Natural killer cell treated with Interleukin-12 subunit alpha and Interleukin-12 subunit beta and Interleukin-15 and Interleukin-18, amount 100 ng/mL, for 72 hours (primary cell): ENCODE results near the gene ANXA11. TPM values are rescaled to one million over a fixed set of nuclear protein-coding genes. Genes with fewer than 3 reads are reported as not detected.
A peak's percentile ranks its signal among the peaks of the same experiment; 100 is the strongest.
"Not testable (repeated sequence)": the region's sequence is repeated elsewhere in the genome, so short reads cannot be mapped to it uniquely, and the experiment has no call there.

ENCODE experiments used
- ATAC-seq, 2 donors: fragments of 150-1000 bp; cut with Tn5 transposase in 1 of 2; sonication (Bioruptor Pico), chemical (Tn5 transposase) in 1 of 2; 2 replicates each; pipeline ENCODE4 v1.10.0; 2021
- DNase-seq: peaks from one replicate; pipeline ENCODE4 v3.0.0; 2022; ENCODE audit warnings: low spot score
- H3K27ac Mint-ChIP-seq, 2 donors: 1 replicate in 1 of 2; 2 replicates in 1 of 2; pipeline ENCODE4 v1.8.0; 2022; ENCODE audit warnings: mixed read lengths in 2 of 2, mild to moderate bottlenecking in 1 of 2, moderate library complexity in 1 of 2
- H3K27me3 Mint-ChIP-seq, 2 donors: 1 replicate in 1 of 2; 2 replicates in 1 of 2; pipeline ENCODE4 v1.8.0; 2022; ENCODE audit warnings: mixed read lengths in 2 of 2
- H3K36me3 Mint-ChIP-seq: one replicate; pipeline ENCODE4 v1.8.0; 2022; ENCODE audit warnings: mixed read lengths
- H3K4me1 Mint-ChIP-seq, 2 donors: 1 replicate in 1 of 2; 2 replicates in 1 of 2; pipeline ENCODE4 v1.8.0; 2022; ENCODE audit warnings: low read depth in 2 of 2, mixed read lengths in 2 of 2, mild to moderate bottlenecking in 1 of 2
- H3K4me3 Mint-ChIP-seq: one replicate; pipeline ENCODE4 v1.8.0; 2022; ENCODE audit warnings: mixed read lengths
- H3K9me3 Mint-ChIP-seq: 2 replicates; pipeline ENCODE4 v1.8.0; 2022; ENCODE audit warnings: mixed read lengths
- total RNA-seq, 2 donors: library from RNA; stranded (reverse); gene quantifications; one replicate each; pipeline ENCODE4 v1.2.3, GENCODE V29; 2022

ANXA11 gene
- total RNA-seq, 2 donors from 2014 or later, result 134 to 166 TPM

GRCh38 chr10:80233871-80234270 lies 28.5 kb upstream of the ANXA11 start:
- not testable (repeated sequence) for H3K27ac Mint-ChIP-seq, H3K27me3 Mint-ChIP-seq, ATAC-seq

GRCh38 chr10:80226723-80227122 lies 21.4 kb upstream of the ANXA11 start:
- H3K36me3 Mint-ChIP-seq, H3K9me3 Mint-ChIP-seq, H3K27me3 Mint-ChIP-seq, DNase-seq, ATAC-seq, H3K4me3 Mint-ChIP-seq, H3K4me1 Mint-ChIP-seq, H3K27ac Mint-ChIP-seq: not testable (repeated sequence)

More at GRCh38 chr10:80233871-80234270, 28.5 kb upstream of the ANXA11 start:
- not testable (repeated sequence) for DNase-seq, H3K4me3 Mint-ChIP-seq, H3K36me3 Mint-ChIP-seq, H3K9me3 Mint-ChIP-seq, H3K4me1 Mint-ChIP-seq

- not testable (repeated sequence) for H3K9me3 Mint-ChIP-seq, ATAC-seq, H3K27me3 Mint-ChIP-seq, H3K36me3 Mint-ChIP-seq, H3K27ac Mint-ChIP-seq, H3K4me1 Mint-ChIP-seq, DNase-seq, H3K4me3 Mint-ChIP-seq
Measured at GRCh38 chr10:80223031-80223419, 17.7 kb upstream of the ANXA11 start.

GRCh38 chr10:80218878-80219277 lies 13.5 kb upstream of the ANXA11 start:
- not testable (repeated sequence) for H3K9me3 Mint-ChIP-seq, H3K27me3 Mint-ChIP-seq, H3K4me3 Mint-ChIP-seq, H3K4me1 Mint-ChIP-seq, H3K36me3 Mint-ChIP-seq, DNase-seq, H3K27ac Mint-ChIP-seq
- ATAC-seq, result peak; percentile 32 to 76

- not testable (repeated sequence) for H3K27ac Mint-ChIP-seq, H3K4me3 Mint-ChIP-seq, H3K9me3 Mint-ChIP-seq, ATAC-seq, H3K4me1 Mint-ChIP-seq, H3K36me3 Mint-ChIP-seq, H3K27me3 Mint-ChIP-seq, DNase-seq
Measured at GRCh38 chr10:80214368-80214982, 9.1 kb upstream of the ANXA11 start.

GRCh38 chr10:80212535-80213115 lies 7.3 kb upstream of the ANXA11 start:
- not testable (repeated sequence) for H3K4me3 Mint-ChIP-seq, H3K9me3 Mint-ChIP-seq, H3K27ac Mint-ChIP-seq

GRCh38 chr10:80211786-80212185 lies 6.4 kb upstream of the ANXA11 start:
- ATAC-seq, result no peak
- Mint-ChIP-seq H3K4me1 (peaks cover 2 to 9% of the 10 kb centered on the region in 2 donors), H3K27ac (no peak overlapping the region), H3K27me3 (peaks cover 6 to 8% of the 10 kb centered on the region in 2 donors), H3K4me3 (no peak overlapping the region), H3K9me3 (no peaks in the 10 kb centered on the region), H3K36me3 (no peaks in the 10 kb centered on the region)
- DNase-seq, result no peak

More at GRCh38 chr10:80212535-80213115, 7.3 kb upstream of the ANXA11 start:
- not testable (repeated sequence) for H3K4me1 Mint-ChIP-seq, DNase-seq, H3K36me3 Mint-ChIP-seq, H3K27me3 Mint-ChIP-seq, ATAC-seq

GRCh38 chr10:80210259-80210658 lies 4.9 kb upstream of the ANXA11 start:
- ATAC-seq (no peak), DNase-seq (no peak)
- Mint-ChIP-seq H3K27ac (no peak overlapping the region), H3K4me3 (no peak overlapping the region), H3K9me3 (no peaks in the 10 kb centered on the region), H3K27me3 (peaks cover 6 to 8% of the 10 kb centered on the region in 2 donors), H3K4me1 (peaks cover 9 to 16% of the 10 kb centered on the region in 2 donors), H3K36me3 (no peaks in the 10 kb centered on the region)

- no peak for DNase-seq
- H3K36me3 Mint-ChIP-seq, result no peaks in the 10 kb centered on the region
Measured at GRCh38 chr10:80207768-80208370, 2.5 kb upstream of the ANXA11 start.

GRCh38 chr10:80206277-80206655 lies 929 bp upstream of the ANXA11 start:
- Mint-ChIP-seq H3K4me3 (peak overlapping the region; percentile 88), H3K27ac (peak overlapping the region; percentile 96 to 97), H3K9me3 (no peaks in the 10 kb centered on the region), H3K4me1 (peaks cover 39 to 40% of the 10 kb centered on the region in 2 donors), H3K36me3 (no peaks in the 10 kb centered on the region), H3K27me3 (peaks cover 0 to 2% of the 10 kb centered on the region in 2 donors)
- DNase-seq (no peak), ATAC-seq (no peak)

More at GRCh38 chr10:80207768-80208370, 2.5 kb upstream of the ANXA11 start:
- peaks cover 24 to 25% of the 10 kb centered on the region in 2 donors for H3K4me1 Mint-ChIP-seq
- ATAC-seq, result no peak
- H3K27me3 Mint-ChIP-seq, result peaks cover 2 to 6% of the 10 kb centered on the region in 2 donors
- no peak overlapping the region for H3K4me3 Mint-ChIP-seq
- no peak overlapping the region for H3K27ac Mint-ChIP-seq
- H3K9me3 Mint-ChIP-seq, result no peaks in the 10 kb centered on the region

- DNase-seq (no peak), ATAC-seq (peak; percentile 73 to 74)
- Mint-ChIP-seq H3K36me3 (no peaks in the 10 kb centered on the region), H3K9me3 (no peaks in the 10 kb centered on the region), H3K4me1 (peaks cover 44 to 46% of the 10 kb centered on the region in 2 donors), H3K27me3 (no peaks in the 10 kb centered on the region), H3K27ac (peak overlapping the region; percentile 96 to 97), H3K4me3 (peak overlapping the region; percentile 90)
Measured at GRCh38 chr10:80204677-80205476, 460 bp downstream of the ANXA11 start.

GRCh38 chr10:80203835-80204676 lies 1.3 kb downstream of the ANXA11 start:
- no peak for DNase-seq
- Mint-ChIP-seq H3K9me3 (no peaks in the 10 kb centered on the region), H3K4me3 (peak overlapping the region; percentile 90), H3K36me3 (no peaks in the 10 kb centered on the region), H3K4me1 (peaks cover 46% of the 10 kb centered on the region in 2 donors), H3K27ac (peak overlapping the region; percentile 80 to 84), H3K27me3 (no peaks in the 10 kb centered on the region)
- no peak for ATAC-seq
